Esophagus muscularis mucosa (tissue), 4 donors: ENCODE measurements around the gene BNIP3. TPM values are rescaled to one million over a fixed set of nuclear protein-coding genes. Genes with fewer than 3 reads are reported as not detected.

Experiments
- DNase-seq: peaks from one replicate; pipeline ENCODE4 v3.0.0-alpha.2; 2017; ENCODE audit errors: extremely low spot score
- H3K27ac ChIP-seq, 4 donors: fragments of 200-600 bp; sonication (generic); replicated peaks in 1 of 4; 1 replicate in 3 of 4; 2 replicates in 1 of 4; pipeline ENCODE4 v1.5.1; 2016 to 2019; ENCODE audit warnings: mild to moderate bottlenecking in 1 of 4
- H3K27me3 ChIP-seq, 4 donors: fragments of 200-600 bp; sonication (generic); one replicate each; pipeline versions ENCODE4 v1.5.1 to v1.6.0; 2016 to 2019
- H3K36me3 ChIP-seq, 4 donors: fragments of 200-600 bp; sonication (generic); one replicate each; pipeline ENCODE4 v1.5.1; 2016 to 2019
- H3K4me1 ChIP-seq, 4 donors: fragments of 200-600 bp; sonication (generic); one replicate each; pipeline ENCODE4 v1.5.1; 2016 to 2019
- H3K4me3 ChIP-seq, 4 donors: fragments of 200-600 bp; sonication (generic); 1 replicate in 2 of 4; 2 replicates in 2 of 4; pipeline ENCODE4 v1.5.1; 2016 to 2019; ENCODE audit warnings: mild to moderate bottlenecking in 4 of 4, moderate library complexity in 1 of 4
- H3K9me3 ChIP-seq, 4 donors: fragments of 200-600 bp; sonication (generic); 1 replicate in 3 of 4; 2 replicates in 1 of 4; pipeline ENCODE4 v1.5.1; 2016 to 2019
- EP300 ChIP-seq: sonication (generic); formaldehyde crosslinking; IDR thresholded peaks from one replicate; pipeline ENCODE4 v1.6.1; 2017; ENCODE audit warnings: antibody characterized with exemption
- POLR2A ChIP-seq: fragments of 450-650 bp; IDR thresholded peaks from one replicate; pipeline ENCODE4 v1.6.1; 2017; ENCODE audit warnings: antibody characterized with exemption, moderate library complexity, mild to moderate bottlenecking, low read depth
- POLR2AphosphoS5 ChIP-seq, 2 donors: sonication (generic); formaldehyde crosslinking; IDR thresholded peaks; one replicate each; pipeline ENCODE4 v1.6.1; 2017; ENCODE audit warnings: antibody characterized with exemption in 2 of 2
- WGBS: methylation state at CpG from one replicate; pipeline ENCODE4 v1.1.5; 2018; 5-methylcytosine and 5-hydroxymethylcytosine counted together
- intact Hi-C: fragments of 100-400 bp; cut with DNase I; formaldehyde crosslinking; loops from one replicate; pipeline ENCODE4 v1.15.1; 2023
- total RNA-seq, 4 donors: library from RNA; depleted of rRNA; stranded (reverse); fragments of >200 nt; gene quantifications; one replicate each; pipeline versions ENCODE4 v1.1.0 to v1.2.1, GENCODE V29; 2016
- TF ChIP-seq, protein P1 (sequence below), 3 experiments: fragments of 200-600 bp in 2 of 3; fragments of 450-650 bp in 1 of 3; sonication (generic) in 2 of 3; IDR thresholded peaks; one replicate each; pipeline ENCODE4 v1.5.1; 2017 to 2019; ENCODE audit warnings: antibody characterized with exemption in 3 of 3, mild to moderate bottlenecking in 2 of 3, moderate library complexity in 1 of 3

BNIP3 gene
- total RNA-seq, 4 donors from 2014 or later: 51.4 to 68.9 (median 62.6) TPM

DNA sequence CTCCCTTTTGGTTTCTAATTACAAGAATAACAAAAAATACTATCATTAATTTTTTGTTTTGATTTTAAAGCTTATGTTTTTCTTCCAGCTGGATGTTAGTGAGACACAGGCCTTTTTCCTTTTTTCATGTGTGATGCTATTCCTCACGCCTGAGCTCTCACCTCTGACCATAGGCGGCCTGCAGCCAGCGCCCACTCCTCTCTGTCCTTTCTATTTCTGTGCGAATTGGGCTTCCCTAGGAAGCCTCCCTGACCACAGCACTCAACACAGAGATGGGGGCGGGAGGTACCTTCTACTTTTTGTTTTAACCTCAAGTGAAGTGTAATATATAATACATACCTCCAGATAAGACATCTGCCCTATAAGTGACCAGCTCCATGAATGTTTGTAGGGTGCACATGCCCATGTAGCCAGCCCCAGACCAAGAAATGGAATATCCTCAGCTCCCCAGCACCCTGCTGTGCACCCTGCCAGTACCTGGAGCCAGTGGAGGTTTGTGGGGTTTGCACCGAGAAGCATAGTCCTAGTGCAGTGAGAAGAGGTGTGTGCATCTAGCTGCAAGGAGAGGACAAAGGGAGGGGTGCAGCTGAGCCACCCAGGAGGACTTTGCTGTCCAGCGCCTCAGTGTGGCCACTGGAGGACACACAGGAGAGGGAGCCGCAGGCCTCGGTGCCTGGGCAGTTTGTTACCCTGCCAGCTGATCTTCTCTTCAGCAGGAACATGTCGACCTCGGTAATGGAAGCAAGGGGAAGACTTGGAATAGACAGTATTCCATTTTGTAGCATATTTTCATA lies 38.5 kb downstream of the BNIP3 start:
- TF ChIP-seq, protein P1, sequence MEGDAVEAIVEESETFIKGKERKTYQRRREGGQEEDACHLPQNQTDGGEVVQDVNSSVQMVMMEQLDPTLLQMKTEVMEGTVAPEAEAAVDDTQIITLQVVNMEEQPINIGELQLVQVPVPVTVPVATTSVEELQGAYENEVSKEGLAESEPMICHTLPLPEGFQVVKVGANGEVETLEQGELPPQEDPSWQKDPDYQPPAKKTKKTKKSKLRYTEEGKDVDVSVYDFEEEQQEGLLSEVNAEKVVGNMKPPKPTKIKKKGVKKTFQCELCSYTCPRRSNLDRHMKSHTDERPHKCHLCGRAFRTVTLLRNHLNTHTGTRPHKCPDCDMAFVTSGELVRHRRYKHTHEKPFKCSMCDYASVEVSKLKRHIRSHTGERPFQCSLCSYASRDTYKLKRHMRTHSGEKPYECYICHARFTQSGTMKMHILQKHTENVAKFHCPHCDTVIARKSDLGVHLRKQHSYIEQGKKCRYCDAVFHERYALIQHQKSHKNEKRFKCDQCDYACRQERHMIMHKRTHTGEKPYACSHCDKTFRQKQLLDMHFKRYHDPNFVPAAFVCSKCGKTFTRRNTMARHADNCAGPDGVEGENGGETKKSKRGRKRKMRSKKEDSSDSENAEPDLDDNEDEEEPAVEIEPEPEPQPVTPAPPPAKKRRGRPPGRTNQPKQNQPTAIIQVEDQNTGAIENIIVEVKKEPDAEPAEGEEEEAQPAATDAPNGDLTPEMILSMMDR (IDR thresholded peaks at IDR 0.05): peak in 1 of 3 experiments; percentile 44
- no peak for TF ChIP-seq POLR2A
- no peak for TF ChIP-seq EP300
- H3K36me3 ChIP-seq: peaks cover 28 to 92% (median 74%) of the 10 kb centered on the region in 4 donors
- intact Hi-C loops: no loop called here
- peaks cover 0 to 14% (median 11%) of the 10 kb centered on the region in 4 donors for H3K4me1 ChIP-seq
- 90% methylated on average over 9 of the region's 11 CpGs for WGBS
- DNase-seq: no peak
- H3K27me3 ChIP-seq: no peaks in the 10 kb centered on the region
- no peaks in the 10 kb centered on the region for H3K9me3 ChIP-seq
- no peak overlapping the region for H3K27ac ChIP-seq
- no peak overlapping the region for H3K4me3 ChIP-seq

DNA sequence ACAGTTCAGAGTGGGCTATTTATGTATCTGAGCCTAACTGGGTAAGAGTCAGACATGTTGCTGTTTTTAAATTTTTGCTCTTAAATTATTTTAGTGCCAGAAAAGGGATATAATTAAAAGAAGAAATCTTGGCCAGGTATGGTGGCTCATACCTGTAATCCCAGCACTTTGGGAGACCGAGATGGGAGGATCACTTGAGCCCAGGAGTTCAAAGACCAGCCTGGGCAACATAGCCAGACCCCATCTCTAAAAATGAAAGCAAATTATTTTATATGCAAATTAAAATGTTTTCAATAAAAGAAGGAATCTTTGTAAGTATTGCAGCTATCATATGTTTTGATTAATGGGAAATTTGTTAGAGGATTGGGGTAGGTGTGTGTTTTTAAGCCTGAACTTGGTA lies 39.3 kb downstream of the BNIP3 start:
- no peak overlapping the region for H3K4me3 ChIP-seq
- no peak overlapping the region for H3K27ac ChIP-seq
- no peak for DNase-seq
- H3K4me1 ChIP-seq: peaks cover 0 to 14% (median 11%) of the 10 kb centered on the region in 4 donors
- 100% methylated on average over 1 of the region's 1 CpG for WGBS
- no peaks in the 10 kb centered on the region for H3K27me3 ChIP-seq
- H3K36me3 ChIP-seq: peaks cover 20 to 92% (median 72%) of the 10 kb centered on the region in 4 donors
- H3K9me3 ChIP-seq: no peaks in the 10 kb centered on the region
- TF ChIP-seq, protein P1 (IDR thresholded peaks at IDR 0.05): no peak
- TF ChIP-seq POLR2A (no peak), EP300 (no peak), POLR2AphosphoS5 (IDR thresholded peaks at IDR 0.05) (no peak)
- intact Hi-C loops: no loop called here

DNA sequence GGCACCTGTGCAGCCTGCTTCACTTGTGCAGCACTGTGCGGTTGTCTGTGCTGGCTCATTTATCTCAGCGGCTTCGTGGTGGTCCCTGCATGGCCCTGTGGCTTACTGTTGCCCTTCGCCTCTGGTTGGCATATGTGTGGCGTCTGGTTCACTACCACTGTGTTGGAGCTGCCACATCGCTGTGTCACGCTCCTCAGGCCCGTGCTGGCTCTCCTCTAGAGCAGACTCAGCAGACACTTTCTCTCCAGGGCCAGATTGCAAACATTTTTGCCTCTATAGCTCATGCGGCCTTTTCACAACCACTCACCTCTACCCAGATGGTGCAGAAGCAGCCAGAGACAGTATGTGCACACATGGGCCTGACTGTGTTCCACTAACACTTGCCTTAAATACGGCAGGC lies 43.0 kb downstream of the BNIP3 start:
- intact Hi-C loops: no loop called here
- Histone ChIP-seq H3K27me3 (no peaks in the 10 kb centered on the region), H3K9me3 (no peaks in the 10 kb centered on the region), H3K4me1 (peaks cover 0 to 9% (median 4%) of the 10 kb centered on the region in 4 donors), H3K4me3 (no peak overlapping the region), H3K27ac (no peak overlapping the region), H3K36me3 (peaks cover 16 to 87% (median 54%) of the 10 kb centered on the region in 4 donors)
- TF ChIP-seq POLR2AphosphoS5 (IDR thresholded peaks at IDR 0.05) (no peak), EP300 (no peak), POLR2A (no peak)
- TF ChIP-seq, protein P1 (IDR thresholded peaks at IDR 0.05): no peak
- no peak for DNase-seq
- WGBS: 96% methylated on average over 10 of the region's 10 CpGs

DNA sequence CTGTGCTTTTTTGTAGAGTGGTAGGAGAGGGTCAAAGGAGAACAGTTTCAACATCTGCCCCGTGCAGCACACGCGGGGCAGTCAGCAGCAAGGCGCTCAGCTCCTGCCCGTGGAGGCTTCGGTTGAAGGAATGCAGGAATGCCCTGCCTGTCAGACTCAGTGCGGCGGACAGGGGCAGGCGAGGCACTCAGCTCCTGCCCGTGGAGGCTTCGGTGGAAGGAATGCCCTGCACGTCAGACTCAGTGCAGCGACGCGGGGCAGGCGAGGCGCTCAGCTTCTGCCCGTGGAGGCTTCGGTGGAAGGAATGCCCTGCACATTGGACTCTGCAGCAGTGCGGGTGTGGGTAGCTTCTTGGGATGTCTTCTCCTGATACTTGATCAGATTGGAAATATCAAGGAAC lies 43.9 kb downstream of the BNIP3 start:
- Histone ChIP-seq H3K4me1 (peaks cover 8 to 15% (median 12%) of the 10 kb centered on the region in 4 donors), H3K27me3 (no peaks in the 10 kb centered on the region), H3K4me3 (no peak overlapping the region), H3K36me3 (peaks cover 16 to 80% (median 51%) of the 10 kb centered on the region in 4 donors), H3K9me3 (no peaks in the 10 kb centered on the region), H3K27ac (no peak overlapping the region)
- no peak for TF ChIP-seq EP300
- TF ChIP-seq POLR2AphosphoS5 (IDR thresholded peaks at IDR 0.05): no peak
- TF ChIP-seq, protein P1 (IDR thresholded peaks at IDR 0.05): no peak
- TF ChIP-seq POLR2A: no peak
- WGBS: 86% methylated on average over 20 of the region's 20 CpGs
- DNase-seq: no peak
- intact Hi-C loops: no loop called here
